A673 (cell line): ENCODE results near the gene TMEM43.

Experiments
- CTCF ChIP-seq: fragments of 300-800, 200-600 bp; sonication (generic); conservative IDR thresholded peaks from 2 replicates; pipeline ENCODE4 v1.5.1; 2017; ENCODE audit warnings: low read depth, mild to moderate bottlenecking, antibody characterized with exemption, low read length, moderate library complexity, mixed read lengths
- EZH2 ChIP-seq: fragments of 200-600 bp; sonication (generic); IDR thresholded peaks from 2 replicates; pipeline ENCODE4 v1.6.1; 2017; ENCODE audit warnings: borderline replicate concordance, low read depth, mild to moderate bottlenecking, mixed read lengths, antibody characterized with exemption, low read length; ENCODE audit not compliant: poor library complexity, severe bottlenecking

- TF ChIP-seq EZH2 (no peak), CTCF (no peak)
These were observed 19.7 kb downstream of the TMEM43 start for GRCh38 chr3:14144423-14145075.
